HCT116 (cell line): ENCODE results near the gene ARPC4. TPM values are rescaled to one million over a fixed set of nuclear protein-coding genes. Genes with fewer than 3 reads are reported as not detected.
A peak's percentile ranks its signal among the peaks of the same experiment; 100 is the strongest.
"Not testable (repeated sequence)": the region's sequence is repeated elsewhere in the genome, so short reads cannot be mapped to it uniquely, and the experiment has no call there.

Source experiments
- ATAC-seq: fragments of 200-7000 bp; cut with Tn5 transposase; 2 replicates; pipeline ENCODE4 v1.9.1; 2020; ENCODE audit warnings: mild to moderate bottlenecking, moderate library complexity
- BruUV-seq: library from RNA; stranded (reverse); fragments of 400-500 nt; replicated peaks from 2 replicates; lab custom pipeline; 2021; lab: Mats Ljungman, UMichigan
- CTCF ChIA-PET: fragments of 300-600 bp; sonication (Branson Sonifier 250); formaldehyde crosslinking; loops from one replicate; lab custom pipeline; 2021; ENCODE audit warnings: antibody characterized with exemption; lab: Charles Lee
- POLR2A ChIA-PET: fragments of 300-600, 350-600 bp; sonication (Branson Sonifier 250); formaldehyde crosslinking; loops from one replicate; lab custom pipeline; 2021; ENCODE audit warnings: antibody characterized with exemption; lab: Charles Lee
- RAD21 ChIA-PET, 2 experiments: fragments of 300-600 bp; sonication (Branson Sonifier 250); formaldehyde crosslinking; loops; one replicate each; lab custom pipeline; 2023; ENCODE audit warnings: low total read pairs in 2 of 2; ENCODE audit not compliant: uncharacterized antibody in 2 of 2, unreplicated experiment in 2 of 2, low non-redundant PET in 1 of 2; lab: Charles Lee
- DNase-seq: peaks from one replicate; pipeline ENCODE4 v3.0.0-alpha.2; 2010; ENCODE audit warnings: low read depth, low spot score
- H2AFZ ChIP-seq: fragments of 200-600 bp; shearing (Covaris generic), sonication (generic); 2 replicates; pipeline ENCODE4 v1.6.1; 2017; ENCODE audit warnings: low read depth, mixed run types, mixed read lengths, antibody characterized with exemption, low read length; ENCODE audit not compliant: poor library complexity, severe bottlenecking
- H3K27ac ChIP-seq: 2 replicates; pipeline ENCODE4 v1.5.1; 2012; ENCODE audit warnings: low read depth, low read length
- H3K27me3 ChIP-seq: fragments of 200-600 bp; sonication (generic); 2 replicates; pipeline ENCODE4 v1.6.1; 2016; ENCODE audit warnings: mixed run types, low read length, mixed read lengths; ENCODE audit not compliant: insufficient read depth
- H3K36me3 ChIP-seq, 2 experiments: fragments of 200-500 bp in 1 of 2; fragments of 200-600 bp in 1 of 2; sonication (Bioruptor generic) in 1 of 2; sonication (generic) in 1 of 2; 2 replicates each; pipeline versions ENCODE4 v1.5.1 to v1.6.1; 2014 to 2016; ENCODE audit warnings: low read length in 2 of 2, inconsistent platforms in 1 of 2, mixed read lengths in 1 of 2, mixed run types in 1 of 2; ENCODE audit not compliant: insufficient read depth in 2 of 2, control insufficient read depth in 1 of 2
- H3K4me1 ChIP-seq, 2 experiments: fragments of 200-600 bp in 1 of 2; sonication (generic) in 1 of 2; 2 replicates each; pipeline versions ENCODE4 v1.5.1 to v1.6.1; 2012 to 2017; ENCODE audit warnings: low read length in 2 of 2, inconsistent platforms in 1 of 2, mild to moderate bottlenecking in 1 of 2, mixed read lengths in 1 of 2, mixed run types in 1 of 2, moderate library complexity in 1 of 2; ENCODE audit not compliant: insufficient read depth in 2 of 2, control insufficient read depth in 1 of 2
- H3K4me2 ChIP-seq: fragments of 200-600 bp; sonication (generic); 2 replicates; pipeline ENCODE4 v1.6.1; 2017; ENCODE audit warnings: mixed run types, low read length, mixed read lengths
- H3K4me3 ChIP-seq, 2 experiments: fragments of 200-600 bp in 1 of 2; sonication (generic) in 1 of 2; replicated peaks in 1 of 2; 2 replicates each; pipeline ENCODE4 v1.5.1; 2011 to 2016; ENCODE audit warnings: low read length in 2 of 2, control low read depth in 1 of 2, low read depth in 1 of 2, mild to moderate bottlenecking in 1 of 2, mixed read lengths in 1 of 2, mixed run types in 1 of 2
- H3K79me2 ChIP-seq: fragments of 200-600 bp; sonication (generic); 2 replicates; pipeline ENCODE4 v1.6.1; 2017; ENCODE audit warnings: mild to moderate bottlenecking, mixed run types, low read length, moderate library complexity, mixed read lengths; ENCODE audit not compliant: insufficient read depth
- H3K9ac ChIP-seq: fragments of 200-600 bp; sonication (generic); 2 replicates; pipeline ENCODE4 v1.6.1; 2016; ENCODE audit warnings: low read length, mixed read lengths
- H3K9me2 ChIP-seq: fragments of 200-600 bp; sonication (generic), shearing (Covaris generic); 2 replicates; pipeline ENCODE4 v1.6.1; 2017; ENCODE audit warnings: mixed run types, mild to moderate bottlenecking, moderate library complexity; ENCODE audit not compliant: insufficient read depth
- H3K9me3 ChIP-seq, 2 experiments: fragments of 200-500 bp in 1 of 2; fragments of 200-600 bp in 1 of 2; sonication (Bioruptor generic) in 1 of 2; sonication (generic) in 1 of 2; 2 replicates each; pipeline ENCODE4 v1.6.1; 2014 to 2017; ENCODE audit warnings: low read length in 2 of 2, mixed read lengths in 2 of 2, inconsistent platforms in 1 of 2, low read depth in 1 of 2, mild to moderate bottlenecking in 1 of 2, mixed run types in 1 of 2, moderate library complexity in 1 of 2; ENCODE audit not compliant: control insufficient read depth in 1 of 2, insufficient read depth in 1 of 2
- H4K20me1 ChIP-seq: fragments of 200-600 bp; sonication (generic), shearing (Covaris generic); 2 replicates; pipeline ENCODE4 v1.6.1; 2017; ENCODE audit warnings: mixed run types, mild to moderate bottlenecking, moderate library complexity; ENCODE audit not compliant: insufficient read depth
- RAD21 ChIP-seq: IDR thresholded peaks from 2 replicates; pipeline ENCODE4 v1.6.1; 2012; ENCODE audit warnings: low read depth, mild to moderate bottlenecking
- intact Hi-C: fragments of 100-400 bp; cut with micrococcal nuclease; formaldehyde crosslinking; loops from 2 replicates; pipeline ENCODE4 v1.10.0; 2022
- total RNA-seq: library from RNA; stranded (reverse); gene quantifications from one replicate; pipeline ENCODE4 v1.2.1, GENCODE V29; 2021; ENCODE audit not compliant: unreplicated experiment
- TF ChIP-seq, protein P1 (sequence below), 3 experiments: fragments of 200-600 bp in 1 of 3; sonication (generic) in 1 of 3; IDR thresholded peaks in 2 of 3; conservative IDR thresholded peaks in 1 of 3; 2 replicates each; pipeline ENCODE4 v1.5.1; 2012 to 2017; ENCODE audit warnings: low read depth in 2 of 3, low read length in 2 of 3, antibody characterized with exemption in 1 of 3, borderline replicate concordance in 1 of 3, control low read depth in 1 of 3, mild to moderate bottlenecking in 1 of 3, mixed read lengths in 1 of 3, mixed run types in 1 of 3, moderate library complexity in 1 of 3; ENCODE audit not compliant: insufficient read depth in 1 of 3

The ARPC4 gene
- total RNA-seq, 1 experiment from 2014 or later, result 110 TPM

DNA sequence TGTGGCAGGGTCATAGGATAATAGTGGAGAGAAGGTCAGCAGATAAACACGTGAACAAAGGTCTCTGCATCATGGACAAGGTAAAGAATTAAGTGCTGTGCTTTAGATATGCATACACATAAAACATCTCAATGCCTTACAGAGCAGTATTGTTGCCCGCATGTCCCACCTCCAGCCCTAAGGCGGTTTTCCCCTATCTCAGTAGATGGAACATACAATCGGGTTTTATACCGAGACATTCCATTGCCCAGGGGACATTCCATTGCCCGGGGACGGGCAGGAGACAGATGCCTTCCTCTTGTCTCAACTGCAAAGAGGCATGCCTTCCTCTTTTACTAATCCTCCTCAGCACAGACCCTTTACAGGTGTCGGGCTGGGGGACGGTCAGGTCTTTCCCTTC lies 55.0 kb downstream of the ARPC4 start:
- H3K9ac ChIP-seq, H3K9me2 ChIP-seq, H3K4me1 ChIP-seq, H3K9me3 ChIP-seq, ATAC-seq, H3K4me3 ChIP-seq, DNase-seq, H2AFZ ChIP-seq, H4K20me1 ChIP-seq, H3K4me2 ChIP-seq, RAD21 ChIA-PET, H3K79me2 ChIP-seq, BruUV-seq, H3K27ac ChIP-seq, H3K27me3 ChIP-seq, POLR2A ChIA-PET, H3K36me3 ChIP-seq: not testable (repeated sequence)
- CTCF ChIA-PET, result interaction anchor here (1.4 kb wide), 1 partner anchor 85 kb away, joined by 8 read pairs; the partner anchor contains the start of gene CRELD1
- intact Hi-C loops, result loop anchor here (2.0 kb wide), 1 partner anchor 99 kb away; no protein-coding TSS in a partner anchor

DNA sequence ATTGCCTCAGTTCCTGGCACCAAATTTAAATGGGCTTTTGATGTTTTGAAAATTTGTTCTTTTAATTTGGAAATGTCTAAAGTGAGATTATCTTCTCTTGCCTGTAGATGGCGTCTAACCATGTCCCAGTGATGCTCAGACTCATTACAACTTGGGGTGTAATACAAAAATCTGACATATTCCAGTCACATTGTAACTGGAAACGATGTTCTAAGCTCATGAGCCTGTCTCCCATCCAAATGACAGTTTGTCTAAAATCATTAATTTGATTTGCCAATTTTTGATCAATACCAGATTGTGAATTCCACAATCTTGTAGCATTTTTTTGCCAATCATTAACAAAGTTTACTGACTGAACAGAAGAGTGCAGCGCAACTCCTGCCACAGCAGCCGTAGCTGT lies 56.0 kb downstream of the ARPC4 start:
- DNase-seq, BruUV-seq: not testable (repeated sequence)
- POLR2A ChIA-PET, result interaction anchor here (1.0 kb wide), 1 partner anchor 98 kb away, joined by 3 read pairs; no protein-coding TSS in a partner anchor

DNA sequence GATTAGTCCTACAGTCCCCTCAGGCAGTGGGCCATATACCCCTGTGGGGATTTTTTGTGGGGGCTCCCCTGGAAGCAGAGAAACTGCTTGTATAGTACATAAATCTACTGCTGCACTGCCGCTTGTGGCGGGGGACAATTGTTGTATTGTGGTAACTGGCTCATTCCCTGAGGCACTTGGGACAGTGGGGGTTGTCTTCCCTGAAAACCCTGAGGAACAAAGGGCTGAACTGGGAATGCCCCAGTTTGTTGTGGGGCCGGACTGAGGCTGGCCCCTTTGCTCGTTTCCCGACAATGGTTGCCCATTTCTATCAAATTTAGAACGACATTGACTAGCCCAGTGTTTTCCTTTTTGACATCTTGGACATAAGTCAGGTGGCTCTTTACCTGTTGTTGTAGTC lies 58.5 kb downstream of the ARPC4 start:
- H3K36me3 ChIP-seq, H3K9ac ChIP-seq, H3K9me3 ChIP-seq, POLR2A ChIA-PET, H3K27ac ChIP-seq, H3K9me2 ChIP-seq, DNase-seq, H4K20me1 ChIP-seq, H2AFZ ChIP-seq, H3K4me2 ChIP-seq, ATAC-seq, BruUV-seq, H3K79me2 ChIP-seq, RAD21 ChIA-PET, H3K27me3 ChIP-seq, CTCF ChIA-PET, intact Hi-C loops, H3K4me3 ChIP-seq, H3K4me1 ChIP-seq: not testable (repeated sequence)

More for the DNA sequence above, 56.0 kb downstream of the ARPC4 start:
- TF ChIP-seq RAD21, result peak; percentile 68
- TF ChIP-seq, protein P1, sequence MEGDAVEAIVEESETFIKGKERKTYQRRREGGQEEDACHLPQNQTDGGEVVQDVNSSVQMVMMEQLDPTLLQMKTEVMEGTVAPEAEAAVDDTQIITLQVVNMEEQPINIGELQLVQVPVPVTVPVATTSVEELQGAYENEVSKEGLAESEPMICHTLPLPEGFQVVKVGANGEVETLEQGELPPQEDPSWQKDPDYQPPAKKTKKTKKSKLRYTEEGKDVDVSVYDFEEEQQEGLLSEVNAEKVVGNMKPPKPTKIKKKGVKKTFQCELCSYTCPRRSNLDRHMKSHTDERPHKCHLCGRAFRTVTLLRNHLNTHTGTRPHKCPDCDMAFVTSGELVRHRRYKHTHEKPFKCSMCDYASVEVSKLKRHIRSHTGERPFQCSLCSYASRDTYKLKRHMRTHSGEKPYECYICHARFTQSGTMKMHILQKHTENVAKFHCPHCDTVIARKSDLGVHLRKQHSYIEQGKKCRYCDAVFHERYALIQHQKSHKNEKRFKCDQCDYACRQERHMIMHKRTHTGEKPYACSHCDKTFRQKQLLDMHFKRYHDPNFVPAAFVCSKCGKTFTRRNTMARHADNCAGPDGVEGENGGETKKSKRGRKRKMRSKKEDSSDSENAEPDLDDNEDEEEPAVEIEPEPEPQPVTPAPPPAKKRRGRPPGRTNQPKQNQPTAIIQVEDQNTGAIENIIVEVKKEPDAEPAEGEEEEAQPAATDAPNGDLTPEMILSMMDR (IDR thresholded peaks at IDR 0.05 in 2 of 3, conservative IDR thresholded peaks at IDR 0.05 in 1 of 3; ENCODE audit: borderline replicate concordance in 1 of 3, insufficient read depth in 1 of 3, low read depth in 2 of 3, low read length in 2 of 3), result peak; percentile 47 to 79 (median 47)
- RAD21 ChIA-PET, H4K20me1 ChIP-seq, H3K4me3 ChIP-seq, H3K9ac ChIP-seq, H3K79me2 ChIP-seq, H3K27me3 ChIP-seq, H2AFZ ChIP-seq, H3K9me3 ChIP-seq, H3K4me1 ChIP-seq, ATAC-seq, H3K4me2 ChIP-seq, H3K9me2 ChIP-seq, H3K27ac ChIP-seq, H3K36me3 ChIP-seq: not testable (repeated sequence)
- CTCF ChIA-PET, result interaction anchor here (0.7 to 1.4 kb wide), 3 partner anchors 54 to 98 kb away, joined by 3 to 11 read pairs (median 8); partner anchors contain the start of genes CRELD1 and IL17RE
- intact Hi-C loops, result loop anchor here (2.0 kb wide), 1 partner anchor 98 kb away; no protein-coding TSS in a partner anchor

DNA sequence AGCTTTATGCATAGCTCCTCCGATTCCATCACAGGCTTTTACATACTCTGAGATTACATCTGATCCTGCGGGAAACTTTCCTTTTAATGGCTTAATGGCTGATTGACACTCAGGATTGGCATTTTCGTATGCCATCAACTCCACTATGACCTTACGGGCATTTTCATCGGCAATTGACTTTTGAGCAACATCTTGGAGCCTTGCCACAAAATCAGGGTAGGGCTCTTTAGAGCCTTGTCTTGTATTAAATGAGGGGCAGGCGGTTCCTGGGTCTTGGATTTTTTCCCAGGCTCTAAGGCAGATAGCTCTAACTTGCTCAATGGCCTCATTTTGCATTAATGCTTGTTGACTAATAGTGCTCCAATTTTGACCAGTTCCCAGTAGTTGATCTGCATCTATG lies 59.0 kb downstream of the ARPC4 start:
- CTCF ChIA-PET, H3K4me3 ChIP-seq, RAD21 ChIA-PET, H3K27ac ChIP-seq, intact Hi-C loops, H3K9ac ChIP-seq, H3K9me2 ChIP-seq, H3K36me3 ChIP-seq, POLR2A ChIA-PET, BruUV-seq, H3K79me2 ChIP-seq, ATAC-seq, H3K27me3 ChIP-seq, H4K20me1 ChIP-seq, H2AFZ ChIP-seq, DNase-seq, H3K4me2 ChIP-seq, H3K9me3 ChIP-seq, H3K4me1 ChIP-seq: not testable (repeated sequence)
